ENCODE data around the gene ZNF362.

The ZNF362 gene

GRCh38 chr1:33270808-33271465 is 14.6 kb downstream of the ZNF362 start:
- TF ChIP-seq PAX5 (IDR thresholded peaks at IDR 0.05; ENCODE audit: insufficient read depth, low read length, severe bottlenecking) (no peak), POU2F2 (IDR thresholded peaks at IDR 0.05; ENCODE audit: low read depth, low read length) (no peak), TAF1 (IDR thresholded peaks at IDR 0.05; ENCODE audit: low read depth, low read length) (no peak), POLR2A (IDR thresholded peaks at IDR 0.05; ENCODE audit: low read depth, low read length) (no peak), POLR2AphosphoS5 (IDR thresholded peaks at IDR 0.05; ENCODE audit: low read depth, low read length) (no peak), SPI1 (IDR thresholded peaks at IDR 0.05; ENCODE audit: low read depth, low read length) (no peak)
- FAIRE-seq (no peak), DNase-seq (ENCODE audit: insufficient read length, low spot score) (no peak)

- no peak for DNase-seq (ENCODE audit: insufficient read length, low spot score)
- no peak for FAIRE-seq
- TF ChIP-seq POU2F2 (IDR thresholded peaks at IDR 0.05; ENCODE audit: low read depth, low read length) (no peak), TAF1 (IDR thresholded peaks at IDR 0.05; ENCODE audit: low read depth, low read length) (no peak), PAX5 (IDR thresholded peaks at IDR 0.05; ENCODE audit: insufficient read depth, low read length, severe bottlenecking) (no peak), POLR2AphosphoS5 (IDR thresholded peaks at IDR 0.05; ENCODE audit: low read depth, low read length) (no peak), POLR2A (IDR thresholded peaks at IDR 0.05; ENCODE audit: low read depth, low read length) (no peak), SPI1 (IDR thresholded peaks at IDR 0.05; ENCODE audit: low read depth, low read length) (no peak)
Observed at GRCh38 chr1:33271666-33272505, 15.6 kb downstream of the ZNF362 start.

GRCh38 chr1:33272509-33272908 is 16.2 kb downstream of the ZNF362 start:
- TF ChIP-seq POU2F2 (IDR thresholded peaks at IDR 0.05; ENCODE audit: low read depth, low read length) (no peak), PAX5 (IDR thresholded peaks at IDR 0.05; ENCODE audit: insufficient read depth, low read length, severe bottlenecking) (no peak), POLR2A (IDR thresholded peaks at IDR 0.05; ENCODE audit: low read depth, low read length) (no peak), TAF1 (IDR thresholded peaks at IDR 0.05; ENCODE audit: low read depth, low read length) (no peak), POLR2AphosphoS5 (IDR thresholded peaks at IDR 0.05; ENCODE audit: low read depth, low read length) (no peak), SPI1 (IDR thresholded peaks at IDR 0.05; ENCODE audit: low read depth, low read length) (no peak)
- DNase-seq (ENCODE audit: insufficient read length, low spot score), result no peak
- FAIRE-seq, result no peak

GRCh38 chr1:33272930-33273329 is 16.6 kb downstream of the ZNF362 start:
- FAIRE-seq, result no peak
- TF ChIP-seq PAX5 (IDR thresholded peaks at IDR 0.05; ENCODE audit: insufficient read depth, low read length, severe bottlenecking) (no peak), POU2F2 (IDR thresholded peaks at IDR 0.05; ENCODE audit: low read depth, low read length) (no peak), POLR2AphosphoS5 (IDR thresholded peaks at IDR 0.05; ENCODE audit: low read depth, low read length) (no peak), SPI1 (IDR thresholded peaks at IDR 0.05; ENCODE audit: low read depth, low read length) (no peak), POLR2A (IDR thresholded peaks at IDR 0.05; ENCODE audit: low read depth, low read length) (no peak), TAF1 (IDR thresholded peaks at IDR 0.05; ENCODE audit: low read depth, low read length) (no peak)
- no peak for DNase-seq (ENCODE audit: insufficient read length, low spot score)

GRCh38 chr1:33273406-33273805 is 17.1 kb downstream of the ZNF362 start:
- no peak for FAIRE-seq

GRCh38 chr1:33273961-33274371 is 17.7 kb downstream of the ZNF362 start:
- FAIRE-seq (no peak), DNase-seq (ENCODE audit: insufficient read length, low spot score) (no peak)
- no peak for TF ChIP-seq PAX5 (IDR thresholded peaks at IDR 0.05; ENCODE audit: insufficient read depth, low read length, severe bottlenecking)
- TF ChIP-seq POLR2A (IDR thresholded peaks at IDR 0.05; ENCODE audit: low read depth, low read length), result no peak
- TF ChIP-seq POLR2AphosphoS5 (IDR thresholded peaks at IDR 0.05; ENCODE audit: low read depth, low read length), result no peak
- no peak for TF ChIP-seq POU2F2 (IDR thresholded peaks at IDR 0.05; ENCODE audit: low read depth, low read length)
- no peak for TF ChIP-seq SPI1 (IDR thresholded peaks at IDR 0.05; ENCODE audit: low read depth, low read length)
- no peak for TF ChIP-seq TAF1 (IDR thresholded peaks at IDR 0.05; ENCODE audit: low read depth, low read length)

More at GRCh38 chr1:33273406-33273805, 17.1 kb downstream of the ZNF362 start:
- no peak for TF ChIP-seq POU2F2 (IDR thresholded peaks at IDR 0.05; ENCODE audit: low read depth, low read length)
- no peak for TF ChIP-seq SPI1 (IDR thresholded peaks at IDR 0.05; ENCODE audit: low read depth, low read length)
- TF ChIP-seq PAX5 (IDR thresholded peaks at IDR 0.05; ENCODE audit: insufficient read depth, low read length, severe bottlenecking), result no peak
- no peak for TF ChIP-seq POLR2A (IDR thresholded peaks at IDR 0.05; ENCODE audit: low read depth, low read length)
- no peak for TF ChIP-seq TAF1 (IDR thresholded peaks at IDR 0.05; ENCODE audit: low read depth, low read length)
- DNase-seq (ENCODE audit: insufficient read length, low spot score), result no peak

GRCh38 chr1:33274446-33274845 is 18.2 kb downstream of the ZNF362 start:
- FAIRE-seq (no peak), DNase-seq (ENCODE audit: insufficient read length, low spot score) (no peak)
- no peak for TF ChIP-seq TAF1 (IDR thresholded peaks at IDR 0.05; ENCODE audit: low read depth, low read length)
- no peak for TF ChIP-seq PAX5 (IDR thresholded peaks at IDR 0.05; ENCODE audit: insufficient read depth, low read length, severe bottlenecking)
- TF ChIP-seq POLR2AphosphoS5 (IDR thresholded peaks at IDR 0.05; ENCODE audit: low read depth, low read length), result no peak
- peak; percentile 68; the same call in 1 of the 2 replicates for TF ChIP-seq POU2F2 (IDR thresholded peaks at IDR 0.05; ENCODE audit: low read depth, low read length)
- no peak for TF ChIP-seq SPI1 (IDR thresholded peaks at IDR 0.05; ENCODE audit: low read depth, low read length)
- no peak for TF ChIP-seq POLR2A (IDR thresholded peaks at IDR 0.05; ENCODE audit: low read depth, low read length)

GRCh38 chr1:33275195-33275594 is 18.9 kb downstream of the ZNF362 start:
- DNase-seq (ENCODE audit: insufficient read length, low spot score), result no peak
- no peak for FAIRE-seq
- TF ChIP-seq POLR2AphosphoS5 (IDR thresholded peaks at IDR 0.05; ENCODE audit: low read depth, low read length), result no peak
- no peak for TF ChIP-seq POLR2A (IDR thresholded peaks at IDR 0.05; ENCODE audit: low read depth, low read length)
- TF ChIP-seq SPI1 (IDR thresholded peaks at IDR 0.05; ENCODE audit: low read depth, low read length), result no peak
- TF ChIP-seq TAF1 (IDR thresholded peaks at IDR 0.05; ENCODE audit: low read depth, low read length), result no peak
- no peak for TF ChIP-seq PAX5 (IDR thresholded peaks at IDR 0.05; ENCODE audit: insufficient read depth, low read length, severe bottlenecking)
- TF ChIP-seq POU2F2 (IDR thresholded peaks at IDR 0.05; ENCODE audit: low read depth, low read length), result no peak
